ENCODE data around the gene CNKSR3.
A peak's percentile ranks its signal among the peaks of the same experiment; 100 is the strongest.

- peak in 6 of 7 experiments; percentile 29 to 87 (median 72) for TF ChIP-seq CTCF (IDR thresholded peaks at IDR 0.05)
- peak in 1 of 3 donors; percentile 35 for TF ChIP-seq POLR2A (IDR thresholded peaks at IDR 0.05)
These were observed 166.8 kb downstream of the CNKSR3 start for GRCh38 chr6:154343473-154344308.

Data from body of pancreas (tissue), 4 donors.